DND-41 (cell line): ENCODE data around the gene PHLDB2.

ENCODE experiments used
- CTCF ChIP-seq: IDR thresholded peaks from 2 replicates; pipeline ENCODE4 v1.5.1; 2012; ENCODE audit warnings: borderline replicate concordance, low read length, moderate library complexity, mild to moderate bottlenecking; ENCODE audit not compliant: poor library complexity, severe bottlenecking; ENCODE audit errors: extremely low read depth
- EZH2 ChIP-seq: IDR thresholded peaks from 3 replicates; pipeline ENCODE4 v1.6.1; 2012; ENCODE audit warnings: borderline replicate concordance, low read depth, mild to moderate bottlenecking, moderate library complexity, low read length, inconsistent platforms; ENCODE audit not compliant: severe bottlenecking

GRCh38 chr3:111872979-111873378 lies 13.9 kb downstream of the PHLDB2 start:
- TF ChIP-seq CTCF: no peak
- TF ChIP-seq EZH2: no peak
